DMS 273 (cell line): ENCODE measurements around the gene ANTXR1.

Source experiments
- DNase-seq: peaks from one replicate; lab custom pipeline; 2025; ENCODE audit not compliant: unreplicated experiment; lab: John Stamatoyannopoulos, UW

Gene ANTXR1

DNA sequence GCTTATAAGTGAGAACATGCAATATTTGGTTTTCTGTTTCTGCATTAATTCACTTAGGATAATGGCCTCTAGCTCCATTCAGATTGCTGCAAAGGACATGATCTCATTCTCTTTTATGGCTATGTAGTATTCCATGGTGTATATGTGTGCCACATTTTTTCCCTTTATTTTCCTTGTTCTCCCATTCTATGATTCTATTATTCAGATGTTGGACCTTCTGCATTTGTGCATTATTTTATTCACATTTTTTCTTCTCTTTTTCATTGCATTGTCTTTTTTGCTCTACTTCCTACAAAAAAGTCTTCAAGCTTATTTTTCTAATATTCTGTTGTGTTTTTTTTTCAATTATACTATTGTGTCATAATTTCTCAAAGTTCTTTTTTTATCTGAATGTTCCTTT, 11.1 kb upstream of the ANTXR1 start:
- DNase-seq: no peak

DNA sequence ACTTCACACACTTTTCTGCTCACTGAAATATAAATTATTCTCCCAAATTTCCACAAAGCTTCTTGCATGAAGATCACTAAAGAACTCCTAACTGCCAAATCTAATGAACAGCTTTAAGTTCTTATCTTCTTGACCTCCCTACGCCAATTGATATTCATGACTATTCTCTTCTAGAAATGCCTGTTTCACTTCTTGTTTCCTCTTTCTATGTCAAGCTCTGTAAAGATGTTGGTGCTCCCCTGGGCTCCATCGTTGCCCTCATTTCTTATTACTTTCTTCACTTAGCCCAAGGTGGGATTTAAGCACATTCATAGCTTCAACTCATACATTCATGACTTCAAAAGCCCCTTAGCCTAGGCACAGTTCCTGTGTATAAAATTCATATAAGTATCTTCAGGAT, 9.2 kb upstream of the ANTXR1 start:
- no peak for DNase-seq

DNA sequence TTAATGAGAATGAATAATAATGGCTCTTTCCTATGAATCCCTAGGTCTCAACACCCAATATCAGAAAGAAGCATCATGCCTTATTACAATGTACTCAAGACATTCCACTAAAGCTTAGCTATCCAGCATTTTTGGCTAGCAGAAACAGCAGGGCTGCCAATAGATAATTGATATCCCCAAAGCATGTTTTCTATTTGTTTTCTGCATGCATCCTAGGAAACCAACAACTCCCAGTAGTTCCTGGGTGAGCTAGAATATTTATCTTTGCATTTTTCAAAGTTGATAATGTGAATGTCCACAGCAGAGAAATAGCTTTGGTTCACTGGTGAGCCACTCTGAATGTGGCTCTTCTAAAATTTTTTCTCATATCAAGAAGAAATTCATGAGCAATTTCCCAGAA, 5.8 kb upstream of the ANTXR1 start:
- DNase-seq: no peak

DNA sequence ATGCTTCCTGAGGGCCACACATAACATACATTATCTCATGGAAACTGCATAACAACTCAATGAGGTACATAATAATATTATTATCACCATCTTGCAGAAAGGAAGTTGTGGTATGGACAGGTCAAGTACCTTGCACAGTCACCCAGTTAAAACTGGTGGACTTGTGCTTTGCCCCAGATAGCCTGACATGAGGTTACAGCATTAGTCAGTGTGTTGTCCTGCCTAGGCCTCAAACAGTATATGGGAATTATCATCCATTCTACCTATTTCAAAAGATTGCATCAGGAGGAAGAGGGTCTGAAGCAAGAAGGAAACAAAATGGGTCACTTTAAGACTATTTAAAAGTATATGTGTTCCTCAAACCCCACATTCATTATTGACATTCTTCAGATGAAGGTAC, 5.4 kb upstream of the ANTXR1 start:
- no peak for DNase-seq

DNA sequence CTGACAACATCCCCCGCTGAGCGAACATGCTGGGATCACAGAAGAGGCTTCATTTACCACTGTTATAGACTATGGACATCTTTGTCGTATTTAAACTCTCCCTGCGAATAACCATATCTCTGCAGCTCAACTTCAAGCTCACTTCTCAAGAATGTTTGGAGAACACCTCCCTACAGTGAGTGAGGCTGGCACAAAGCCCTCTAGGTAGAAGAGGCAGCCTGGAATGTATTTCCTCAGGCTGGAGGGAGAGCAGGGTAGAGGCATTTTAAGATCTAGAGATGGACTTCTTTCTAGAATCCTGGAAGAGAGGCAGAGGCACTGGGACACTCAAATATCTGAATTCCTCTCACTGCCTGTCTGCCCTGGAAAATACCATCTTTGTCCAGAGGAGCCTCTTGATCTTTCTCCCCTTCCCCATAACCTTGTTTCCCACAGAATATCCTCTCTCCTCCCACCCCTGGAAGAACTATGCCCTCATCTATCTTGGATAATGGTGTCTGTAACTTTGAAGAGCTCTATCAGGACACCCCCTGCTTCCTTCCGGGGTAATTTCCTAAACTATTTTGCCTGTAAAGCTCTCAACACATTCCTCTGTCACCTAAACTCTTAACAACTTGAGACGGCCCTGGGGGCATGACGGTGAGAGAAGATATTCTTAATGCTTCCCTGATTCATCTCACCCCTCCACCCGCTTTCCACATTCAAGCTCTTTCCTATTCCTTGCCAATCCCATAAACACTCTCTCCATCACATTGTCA, 2.4 kb upstream of the ANTXR1 start:
- no peak for DNase-seq

DNA sequence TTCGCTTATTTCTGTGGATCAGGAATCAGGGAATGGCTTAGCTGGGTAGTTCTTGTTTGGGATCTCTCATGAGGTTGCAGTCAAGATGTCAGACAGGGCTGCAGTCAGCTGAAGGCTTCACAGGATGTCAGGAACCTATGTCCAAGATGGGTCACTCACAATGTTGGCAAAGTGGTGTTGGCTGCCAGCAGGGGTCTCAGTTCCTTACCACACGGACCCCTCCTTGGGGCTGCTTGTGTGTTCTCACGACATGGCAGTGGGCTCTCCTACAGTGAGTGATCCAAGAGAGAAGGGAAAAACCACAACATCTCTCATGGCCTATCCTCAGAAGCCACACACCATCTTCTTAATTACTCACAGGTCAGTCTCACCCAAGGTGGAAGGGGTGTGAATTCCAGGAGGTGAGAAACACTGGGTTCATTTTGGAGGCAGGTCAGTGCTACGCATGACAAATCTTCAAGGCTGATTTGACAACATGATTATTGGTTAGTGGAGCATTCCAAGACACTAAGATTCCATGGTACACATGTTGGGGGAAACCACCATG, 1.3 kb upstream of the ANTXR1 start:
- DNase-seq: peak; percentile 11

DNA sequence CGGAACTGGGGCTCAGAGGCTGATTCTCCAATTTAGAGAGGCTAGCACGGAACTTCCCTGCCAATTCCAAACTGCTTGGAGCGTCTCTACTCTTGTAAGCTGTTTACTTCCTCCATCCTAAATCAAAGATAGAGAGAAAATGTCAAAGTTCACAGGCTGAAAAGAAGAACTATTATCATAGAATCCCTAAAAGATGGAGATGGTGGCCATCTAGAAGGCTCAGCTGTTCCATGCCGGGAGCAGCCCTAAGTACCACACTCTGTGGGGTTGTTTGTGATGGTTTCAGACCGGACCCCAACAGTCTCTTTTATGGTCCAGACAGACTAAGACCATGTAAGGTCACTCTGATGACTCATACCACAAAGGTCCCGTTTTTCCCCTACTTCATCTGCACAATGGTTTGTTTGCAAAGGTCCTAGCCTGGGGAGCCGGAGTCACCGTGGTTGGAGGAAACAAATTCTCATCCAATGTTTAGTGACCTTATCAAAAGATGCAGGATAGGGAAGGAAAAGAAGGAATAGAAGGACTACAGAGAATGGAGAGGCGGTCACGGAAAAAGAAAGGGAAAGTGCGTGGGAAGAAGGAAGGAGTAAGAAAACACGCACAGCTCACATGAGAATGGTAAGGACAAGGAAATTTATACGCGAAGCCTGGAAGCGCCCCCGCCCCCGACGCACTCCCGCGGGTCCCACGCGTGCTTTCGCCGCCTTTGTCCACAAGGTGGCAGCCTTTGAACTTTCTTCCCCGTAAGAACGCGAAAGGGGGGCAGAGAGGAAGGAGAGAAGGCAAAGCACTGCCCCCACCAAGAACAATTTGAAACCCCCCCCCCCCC, 453 bp upstream of the ANTXR1 start:
- peak; percentile 90 for DNase-seq

DNA sequence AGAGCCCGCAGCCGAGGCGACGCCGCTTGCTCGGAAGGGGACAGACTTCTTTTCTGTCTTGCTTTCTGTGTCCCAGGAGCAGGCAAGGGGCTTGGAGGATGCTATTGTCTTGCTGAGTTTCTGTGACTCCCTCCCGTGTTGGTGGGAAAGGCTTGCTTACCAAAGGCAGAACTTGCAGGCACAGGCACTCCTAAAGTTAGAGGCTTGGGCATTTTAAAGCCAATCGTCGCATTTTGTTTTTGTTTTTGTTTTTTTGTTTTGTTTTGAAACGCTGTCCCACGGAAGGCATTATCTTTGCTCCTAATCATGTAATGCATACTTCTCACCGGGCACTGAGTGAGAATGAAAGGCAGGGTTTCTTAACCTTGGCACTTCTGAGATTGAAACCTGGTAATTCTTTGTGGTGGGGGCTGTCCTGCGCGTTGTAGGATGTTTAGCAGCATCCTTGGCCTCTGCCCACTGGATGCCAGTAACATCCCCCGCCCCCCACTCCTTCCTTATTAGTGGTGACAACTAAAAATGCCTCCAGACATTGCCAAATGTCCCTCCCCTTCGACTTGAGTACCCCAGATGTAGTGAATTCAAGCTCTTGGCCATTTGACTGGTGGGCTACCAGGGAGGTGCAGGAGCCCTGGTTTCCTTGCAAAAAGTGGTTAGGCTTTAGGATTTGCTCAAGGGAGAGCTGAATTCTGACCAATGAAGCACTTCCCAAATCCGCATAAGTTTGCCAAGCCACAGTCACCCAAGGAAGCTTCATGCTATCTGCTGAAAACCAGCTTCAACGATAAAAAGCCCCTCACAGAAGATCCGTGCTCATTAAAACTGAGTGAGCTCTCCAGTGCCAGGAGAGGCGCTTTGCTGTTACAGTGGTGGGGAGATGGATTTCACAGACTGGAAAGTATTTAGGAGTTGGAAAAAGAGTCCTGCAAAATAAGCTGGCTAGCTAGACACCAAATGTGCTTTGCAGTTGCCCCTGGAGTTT, 1.2 kb downstream of the ANTXR1 start:
- DNase-seq: peak; percentile 54

DNA sequence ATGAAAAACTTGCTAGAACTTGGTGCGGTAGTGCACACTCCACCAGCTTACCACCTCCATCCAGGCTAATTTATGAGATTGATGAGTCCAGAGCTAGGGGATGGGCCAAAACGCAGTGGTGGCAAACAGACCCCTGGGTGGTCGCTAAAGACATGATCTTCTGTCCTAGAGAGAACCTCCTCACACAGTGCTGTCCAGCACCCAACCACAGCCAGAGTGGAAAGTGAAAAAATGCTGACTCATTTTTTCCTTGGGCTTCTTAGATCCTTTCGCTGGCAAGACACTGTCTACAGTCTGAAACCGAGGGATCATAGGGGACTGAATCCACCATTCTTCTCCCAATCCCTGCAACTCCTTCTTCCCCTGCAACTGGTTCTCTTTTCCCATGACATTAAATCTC, 4.1 kb downstream of the ANTXR1 start:
- DNase-seq: no peak

DNA sequence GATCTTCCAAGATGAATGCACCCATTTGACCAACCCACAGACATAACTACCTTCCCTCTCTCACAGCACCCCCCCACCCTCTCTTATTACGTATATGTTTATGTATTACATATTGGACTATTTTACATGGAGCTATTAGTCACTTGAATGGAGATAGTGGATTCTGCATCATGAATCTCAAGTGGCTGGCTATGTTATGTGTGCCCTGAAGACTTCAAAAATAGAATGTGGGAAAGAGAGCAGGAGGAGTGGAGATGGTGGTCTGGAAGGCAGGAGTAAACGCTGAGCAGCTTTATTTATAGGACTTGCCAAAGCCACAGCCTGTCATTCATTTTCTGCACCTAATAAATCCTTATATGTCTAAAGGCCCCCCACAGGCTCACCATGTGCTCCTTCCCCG, 4.9 kb downstream of the ANTXR1 start:
- no peak for DNase-seq

DNA sequence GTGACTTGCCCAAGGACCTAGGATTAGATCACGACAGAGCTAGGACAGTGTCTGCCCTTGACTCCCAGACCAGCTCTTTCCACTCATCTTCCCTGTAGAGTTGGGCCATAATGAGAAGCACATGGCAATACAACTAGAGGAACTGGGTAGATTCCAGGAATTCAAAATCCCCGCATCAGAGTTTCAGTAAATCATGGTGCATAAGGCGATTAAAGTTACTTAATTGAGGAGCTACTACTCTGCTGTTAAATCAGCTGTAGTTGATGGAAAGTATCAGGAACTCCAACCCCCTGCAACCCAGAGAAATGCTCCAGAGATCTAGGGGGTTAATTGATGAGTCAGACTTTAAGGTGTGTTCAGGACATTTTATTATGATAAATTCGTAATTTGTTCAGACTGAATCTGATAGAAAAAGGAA, 5.7 kb downstream of the ANTXR1 start:
- DNase-seq: no peak

DNA sequence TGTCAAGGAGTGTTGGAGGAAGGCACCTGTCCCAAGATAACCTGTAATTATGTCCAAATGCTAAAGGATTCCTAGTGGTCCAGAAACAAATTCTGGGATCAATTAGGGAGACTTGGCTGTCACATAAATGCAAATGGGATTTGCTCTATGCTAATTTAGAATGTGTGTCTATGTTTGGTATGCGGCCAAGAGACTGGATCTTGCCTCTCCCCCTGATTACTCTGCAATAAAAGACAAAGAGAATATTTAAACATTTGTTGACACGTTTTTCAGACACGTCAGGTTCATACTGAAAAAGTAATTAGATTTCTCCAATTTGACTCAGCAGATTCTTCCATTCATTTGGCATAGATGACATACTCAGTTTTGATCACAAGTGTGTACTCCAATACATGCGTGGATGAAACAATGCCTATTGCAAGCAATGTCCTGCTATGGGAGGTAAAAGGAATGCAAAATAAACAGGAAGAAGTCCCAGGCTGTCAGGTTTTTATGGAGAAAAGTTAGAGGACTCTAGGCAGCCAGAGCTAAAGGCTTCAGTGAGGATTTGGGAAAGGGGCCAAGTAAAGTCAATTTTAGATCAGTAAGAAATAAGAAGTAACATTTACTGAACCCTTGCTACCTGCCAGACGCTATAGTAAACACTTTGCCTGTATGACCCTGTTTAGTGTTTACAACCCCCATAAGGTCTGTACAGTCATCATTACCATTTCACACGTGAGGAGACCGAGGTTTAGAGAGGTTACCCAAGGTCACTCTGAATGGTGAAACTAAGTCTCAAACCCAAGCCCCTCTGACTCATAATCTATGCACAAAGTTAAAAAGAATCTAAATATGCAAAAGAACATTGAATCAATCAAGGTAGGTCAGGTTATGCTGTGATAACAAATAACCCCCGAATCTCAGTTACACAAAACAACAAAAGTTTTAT, 7.8 kb downstream of the ANTXR1 start:
- peak; percentile 9 for DNase-seq

DNA sequence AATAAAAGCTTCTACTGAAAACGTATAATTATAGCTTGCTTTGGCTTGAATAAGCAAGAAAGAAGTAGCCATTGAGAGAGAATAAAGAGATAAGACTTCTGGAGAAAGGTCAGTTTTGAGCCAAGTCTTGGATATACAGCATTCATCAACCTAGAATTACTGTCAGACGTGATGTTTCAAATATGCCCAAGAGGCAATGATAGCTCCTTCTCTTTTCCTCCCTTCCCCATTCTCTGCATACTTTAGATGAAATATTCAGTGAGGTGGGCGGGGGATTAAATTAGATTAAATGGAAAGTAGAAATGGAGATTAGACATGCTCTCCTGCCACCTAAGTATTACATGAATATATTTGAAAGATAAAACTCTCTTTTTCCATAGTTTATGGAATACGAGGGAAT, 8.7 kb downstream of the ANTXR1 start:
- DNase-seq: no peak

DNA sequence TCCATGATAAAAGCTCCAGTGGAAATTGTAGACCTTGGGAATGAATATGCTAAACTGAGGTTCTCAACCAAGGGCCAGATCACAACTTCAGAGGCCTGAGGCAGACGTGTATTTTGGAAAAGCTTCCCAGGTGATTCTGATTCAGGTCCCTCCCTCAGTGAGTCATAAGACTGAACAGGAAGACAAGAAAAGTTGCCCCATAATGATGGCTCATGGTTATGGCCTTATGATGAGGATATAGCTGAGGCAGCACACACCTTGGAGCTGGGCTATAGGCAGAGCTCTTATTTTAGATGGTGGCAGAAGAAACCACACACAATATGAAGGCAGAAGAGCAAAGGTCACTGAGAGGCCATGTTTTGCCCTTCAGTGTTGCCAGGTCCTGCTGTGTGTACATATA, 9.6 kb downstream of the ANTXR1 start:
- DNase-seq: no peak

DNA sequence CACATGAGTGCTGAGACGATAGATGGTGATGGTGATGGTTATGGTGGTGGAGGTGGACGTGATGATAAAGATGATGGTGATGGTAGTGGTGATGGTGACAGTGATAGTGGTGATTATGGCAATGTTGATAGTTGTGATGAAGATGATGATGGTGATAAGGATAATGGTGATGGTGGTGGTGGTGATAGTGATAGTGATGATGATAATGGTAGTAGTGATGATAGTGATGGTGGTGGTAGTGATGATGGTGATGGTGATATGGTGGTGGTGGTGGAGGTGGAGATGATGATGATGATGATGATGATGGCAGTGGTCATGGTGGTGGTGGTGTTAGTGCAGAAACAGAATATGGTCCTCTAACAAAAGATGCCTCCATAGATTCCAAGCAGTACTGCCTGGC, 10.3 kb downstream of the ANTXR1 start:
- DNase-seq: no peak

DNA sequence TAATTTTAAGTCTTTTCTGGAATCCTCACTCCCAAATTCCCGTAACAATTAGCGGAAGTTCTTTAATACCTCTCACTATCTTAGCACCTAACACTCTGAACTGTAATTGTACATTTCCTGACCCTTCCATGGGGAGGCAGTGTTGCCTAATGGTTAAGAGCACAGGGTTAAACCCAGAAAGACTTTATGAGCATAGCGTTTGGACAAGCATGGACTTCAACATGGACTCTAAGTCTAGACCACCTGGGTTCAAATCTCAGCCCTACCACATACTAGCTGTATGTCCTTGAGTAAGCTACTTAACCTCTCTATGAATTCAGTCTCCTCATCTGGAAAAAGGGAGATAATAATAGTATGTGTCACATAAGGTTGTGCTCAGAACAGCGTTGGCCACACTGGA, 13.0 kb downstream of the ANTXR1 start:
- peak; percentile 20 for DNase-seq

DNA sequence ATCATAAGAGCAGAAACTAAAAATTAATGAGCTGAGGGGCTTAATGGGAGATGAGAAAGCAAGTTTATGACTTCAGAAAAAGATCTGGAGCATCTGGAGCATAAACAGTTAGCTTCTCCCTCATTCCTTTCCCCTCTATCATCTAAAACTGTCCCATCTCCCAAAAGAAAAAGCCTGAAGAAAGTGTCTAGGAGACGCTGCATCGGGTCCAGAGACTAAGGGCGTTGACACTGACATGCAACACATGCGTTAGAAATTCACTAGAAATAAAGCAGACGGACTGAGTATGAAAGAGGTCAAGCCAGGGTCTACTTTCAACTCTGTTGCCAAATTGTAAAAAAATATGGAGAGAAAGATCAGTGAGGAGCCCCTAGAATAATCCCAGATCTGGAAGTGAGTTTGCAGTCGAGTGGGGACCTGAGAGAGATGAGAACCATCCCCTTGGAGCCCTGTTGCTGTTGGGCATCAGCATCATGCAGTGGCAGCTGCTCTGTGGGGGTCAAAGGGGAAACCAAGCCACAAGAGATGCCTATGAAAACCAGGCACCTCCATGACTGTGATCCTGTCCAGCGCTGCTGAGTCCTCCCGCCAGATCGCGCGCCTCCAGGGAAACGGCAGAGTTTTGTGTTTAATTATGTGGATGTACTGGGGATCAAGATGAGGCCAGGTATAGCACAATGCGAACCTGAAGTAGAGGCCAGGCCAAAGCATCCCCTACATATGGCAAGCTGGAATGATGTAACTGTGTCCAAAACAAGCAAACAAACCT, 13.9 kb downstream of the ANTXR1 start:
- no peak for DNase-seq

DNA sequence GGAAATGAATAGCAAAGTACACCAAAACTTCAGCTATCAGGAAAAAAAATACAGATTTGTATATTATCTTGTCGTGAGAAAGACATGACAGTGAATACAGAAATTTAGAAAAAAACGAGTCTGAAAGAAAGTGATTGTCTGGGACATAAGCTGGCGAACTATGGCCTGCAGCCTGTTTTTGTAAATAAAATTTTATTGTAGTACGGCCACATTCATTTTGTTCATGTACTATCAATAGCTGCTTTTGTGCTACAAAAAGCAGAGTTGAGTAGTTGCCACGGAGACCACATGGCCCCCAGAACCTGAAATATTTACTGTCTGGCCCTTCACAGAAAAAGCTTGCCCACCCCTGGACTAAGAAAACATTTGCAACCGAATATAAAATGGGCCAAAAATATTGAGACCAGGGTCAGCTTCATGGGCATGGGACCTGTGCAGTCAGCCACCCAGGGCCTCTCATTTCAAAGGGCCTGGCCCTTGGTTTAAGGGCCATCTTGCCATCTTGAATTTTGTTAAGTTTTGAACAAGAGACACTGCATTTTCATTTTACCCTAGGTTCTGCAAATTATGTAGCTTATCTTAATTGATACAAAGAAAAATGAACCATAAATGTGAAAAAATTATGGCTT, 17.9 kb downstream of the ANTXR1 start:
- DNase-seq: no peak

DNA sequence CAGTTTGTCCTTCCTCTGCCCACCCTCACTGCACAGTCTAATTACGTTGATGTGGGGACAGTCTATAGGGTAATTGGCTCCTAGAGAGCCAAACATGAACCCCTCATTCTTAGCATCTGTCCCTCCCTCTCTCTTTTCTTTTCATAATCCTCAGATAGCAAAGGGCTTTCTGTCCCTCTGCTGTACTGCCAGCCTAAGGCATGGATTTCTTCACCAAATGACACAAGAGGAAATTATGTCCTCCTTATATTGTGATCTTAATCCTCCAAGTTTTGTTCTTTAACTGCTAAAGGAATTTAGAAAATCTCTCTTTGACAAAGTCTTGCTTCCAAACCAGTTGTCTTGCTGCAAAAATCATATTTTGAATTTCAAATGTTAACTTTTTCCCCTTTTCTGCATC, 18.5 kb downstream of the ANTXR1 start:
- DNase-seq: no peak
